Vagina (tissue), 2 donors: Measurements from ENCODE around the gene CBLN1.

Source experiments
- POLR2A ChIP-seq, 2 donors: fragments of 450-650 bp; IDR thresholded peaks; one replicate each; pipeline ENCODE4 v1.6.1; 2017; ENCODE audit warnings: antibody characterized with exemption in 2 of 2, mild to moderate bottlenecking in 2 of 2, moderate library complexity in 2 of 2
- TF ChIP-seq, protein P1 (sequence below), 3 experiments: fragments of 450-650 bp in 2 of 3; fragments of 200-600 bp in 1 of 3; sonication (generic) in 1 of 3; IDR thresholded peaks; one replicate each; pipeline ENCODE4 v1.5.1; 2017 to 2019; ENCODE audit warnings: antibody characterized with exemption in 3 of 3, mild to moderate bottlenecking in 2 of 3, moderate library complexity in 2 of 3

GRCh38 chr16:49311823-49312222, 30.2 kb upstream of the CBLN1 start:
- no peak for TF ChIP-seq POLR2A (IDR thresholded peaks at IDR 0.05)
- TF ChIP-seq, protein P1, sequence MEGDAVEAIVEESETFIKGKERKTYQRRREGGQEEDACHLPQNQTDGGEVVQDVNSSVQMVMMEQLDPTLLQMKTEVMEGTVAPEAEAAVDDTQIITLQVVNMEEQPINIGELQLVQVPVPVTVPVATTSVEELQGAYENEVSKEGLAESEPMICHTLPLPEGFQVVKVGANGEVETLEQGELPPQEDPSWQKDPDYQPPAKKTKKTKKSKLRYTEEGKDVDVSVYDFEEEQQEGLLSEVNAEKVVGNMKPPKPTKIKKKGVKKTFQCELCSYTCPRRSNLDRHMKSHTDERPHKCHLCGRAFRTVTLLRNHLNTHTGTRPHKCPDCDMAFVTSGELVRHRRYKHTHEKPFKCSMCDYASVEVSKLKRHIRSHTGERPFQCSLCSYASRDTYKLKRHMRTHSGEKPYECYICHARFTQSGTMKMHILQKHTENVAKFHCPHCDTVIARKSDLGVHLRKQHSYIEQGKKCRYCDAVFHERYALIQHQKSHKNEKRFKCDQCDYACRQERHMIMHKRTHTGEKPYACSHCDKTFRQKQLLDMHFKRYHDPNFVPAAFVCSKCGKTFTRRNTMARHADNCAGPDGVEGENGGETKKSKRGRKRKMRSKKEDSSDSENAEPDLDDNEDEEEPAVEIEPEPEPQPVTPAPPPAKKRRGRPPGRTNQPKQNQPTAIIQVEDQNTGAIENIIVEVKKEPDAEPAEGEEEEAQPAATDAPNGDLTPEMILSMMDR (IDR thresholded peaks at IDR 0.05): no peak
